ENCODE data around the gene HECW1. TPM values are rescaled to one million over a fixed set of nuclear protein-coding genes. Genes with fewer than 3 reads are reported as not detected.

HECW1 gene
- under 0.01 and 1.9 TPM in 2 replicates for total RNA-seq

DNA sequence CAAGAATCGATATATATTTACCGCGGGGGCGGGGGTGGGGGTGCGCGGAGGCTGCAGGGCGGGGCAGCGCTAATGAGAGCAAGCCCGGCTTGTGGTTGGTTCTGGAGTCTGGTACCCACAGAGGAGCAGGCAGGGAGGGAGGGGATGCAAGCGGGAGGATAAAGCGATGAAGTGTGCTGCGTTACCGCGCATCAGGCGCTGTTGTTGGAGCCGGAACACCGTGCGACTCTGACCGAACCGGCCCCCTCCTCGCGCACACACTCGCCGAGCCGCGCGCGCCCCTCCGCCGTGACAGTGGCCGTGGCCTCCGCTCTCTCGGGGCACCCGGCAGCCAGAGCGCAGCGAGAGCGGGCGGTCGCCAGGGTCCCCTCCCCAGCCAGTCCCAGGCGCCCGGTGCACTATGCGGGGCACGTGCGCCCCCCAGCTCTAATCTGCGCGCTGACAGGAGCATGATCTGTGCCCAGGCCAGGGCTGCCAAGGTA is at the start of gene HECW1:
TSS of gene HECW1 (plus strand) at position 189 of the 482 bp plus-strand sequence. CDS start 131,259 bp downstream, outside the sequence.

DNA sequence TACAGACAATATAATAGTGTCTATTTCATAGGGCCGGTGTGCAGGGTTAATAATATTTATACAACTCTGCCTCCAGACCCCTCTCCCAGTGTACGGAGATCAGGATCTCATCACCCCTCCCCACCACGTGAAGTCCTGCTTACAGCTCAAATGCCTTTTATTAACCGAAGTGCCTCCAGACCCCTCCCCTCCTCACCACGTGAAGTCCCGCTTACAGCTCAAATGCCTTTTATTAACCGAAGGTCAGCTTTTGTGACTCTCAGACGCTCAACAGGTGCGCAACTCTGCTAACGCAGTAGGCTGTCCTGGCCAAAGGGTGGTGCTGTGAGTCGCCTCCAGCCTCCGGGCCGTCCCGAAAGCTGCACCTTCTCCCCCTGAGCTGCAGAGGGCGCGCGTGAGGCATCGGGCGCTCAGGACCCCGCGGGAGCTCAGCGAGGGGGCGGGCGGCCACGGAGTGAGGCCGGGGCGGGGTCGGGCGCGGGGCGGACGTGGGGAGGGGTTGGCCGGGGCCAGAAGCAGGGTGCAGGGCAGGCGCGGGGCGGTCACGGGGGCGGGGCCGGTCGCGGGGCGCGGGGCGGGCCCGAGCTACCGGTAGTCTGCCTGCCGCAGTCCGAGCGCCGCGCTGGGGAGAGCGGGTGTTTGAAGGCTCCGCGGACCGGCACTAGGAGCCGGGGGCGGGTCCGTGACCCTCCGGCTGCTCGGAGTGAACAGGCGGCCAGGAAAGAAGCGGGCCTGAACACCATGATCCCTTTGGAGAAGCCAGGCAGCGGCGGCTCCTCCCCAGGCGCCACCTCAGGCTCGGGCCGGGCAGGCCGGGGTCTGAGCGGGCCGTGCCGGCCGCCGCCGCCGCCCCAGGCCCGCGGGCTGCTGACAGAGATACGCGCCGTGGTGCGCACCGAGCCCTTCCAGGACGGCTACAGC is 470.3 kb downstream of the HECW1 start, which contains the start of gene STK17A:
TSS of gene STK17A (plus strand) at position 606 of the 921 bp plus-strand sequence. CDS start at position 742, 136 bp downstream.

Other genes starting within 250 kb of the HECW1 start
- gene C7orf25, start 200.6 kb upstream of the HECW1 start, total RNA-seq: 3.5 and 10.3 TPM in 2 replicates
- 123 and 158 TPM in 2 replicates for gene PSMA2, start 180.5 kb upstream of the HECW1 start, total RNA-seq
- gene MRPL32, start 180.3 kb upstream of the HECW1 start, total RNA-seq: 68.6 and 71.2 TPM in 2 replicates